ENCODE measurements around the gene C6orf89.

C6orf89 gene

DNA sequence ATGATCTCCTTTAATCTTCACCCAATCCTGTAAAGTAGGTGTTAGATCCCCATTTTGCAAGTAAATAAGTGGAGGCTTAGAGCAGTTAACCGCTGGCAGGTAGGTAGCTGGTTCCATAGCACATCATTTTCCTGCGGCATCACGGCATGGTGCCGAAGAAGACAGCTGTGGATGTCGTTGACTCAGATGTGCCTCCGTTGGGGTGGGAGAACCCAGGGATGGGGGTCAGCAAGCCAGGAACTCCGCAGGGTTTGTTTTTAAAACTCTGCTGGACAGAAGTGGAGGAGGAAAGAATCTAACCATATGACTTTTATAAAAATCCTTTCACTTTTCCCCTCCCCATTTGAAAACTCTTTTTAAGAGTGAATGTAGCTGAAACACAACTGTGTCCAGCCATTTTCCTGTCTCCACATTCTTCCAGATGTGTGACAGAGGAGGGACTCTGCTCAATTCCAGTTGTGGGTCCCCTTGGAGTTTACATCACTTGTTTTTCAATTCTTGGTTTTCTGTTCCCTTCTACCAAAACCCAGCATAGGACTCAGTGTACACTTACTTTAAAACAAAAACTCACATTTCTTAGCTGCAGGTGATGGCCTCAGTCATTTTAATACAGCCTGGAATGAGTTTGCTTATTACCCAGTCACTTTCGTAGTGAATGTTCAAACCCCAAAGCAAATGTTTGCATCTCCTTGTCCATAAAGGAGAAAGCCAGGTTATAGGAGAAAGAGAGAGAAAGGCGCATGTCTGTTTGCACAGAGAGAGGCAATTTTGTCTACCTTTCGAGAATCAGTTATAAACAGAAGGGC is 41.2 kb downstream of the C6orf89 start:
- WGBS (ENCODE audit: insufficient coverage), result 100% methylated on average over 5 of the region's 10 CpGs
- POLR2A ChIA-PET, result no interaction called here
- peaks cover 0 to 31% (median 7%) of the 10 kb centered on the region in 4 experiments for H3K36me3 ChIP-seq (ENCODE audit: control insufficient read depth in 4 of 4, insufficient read depth in 4 of 4, low read length in 3 of 4)

DNA sequence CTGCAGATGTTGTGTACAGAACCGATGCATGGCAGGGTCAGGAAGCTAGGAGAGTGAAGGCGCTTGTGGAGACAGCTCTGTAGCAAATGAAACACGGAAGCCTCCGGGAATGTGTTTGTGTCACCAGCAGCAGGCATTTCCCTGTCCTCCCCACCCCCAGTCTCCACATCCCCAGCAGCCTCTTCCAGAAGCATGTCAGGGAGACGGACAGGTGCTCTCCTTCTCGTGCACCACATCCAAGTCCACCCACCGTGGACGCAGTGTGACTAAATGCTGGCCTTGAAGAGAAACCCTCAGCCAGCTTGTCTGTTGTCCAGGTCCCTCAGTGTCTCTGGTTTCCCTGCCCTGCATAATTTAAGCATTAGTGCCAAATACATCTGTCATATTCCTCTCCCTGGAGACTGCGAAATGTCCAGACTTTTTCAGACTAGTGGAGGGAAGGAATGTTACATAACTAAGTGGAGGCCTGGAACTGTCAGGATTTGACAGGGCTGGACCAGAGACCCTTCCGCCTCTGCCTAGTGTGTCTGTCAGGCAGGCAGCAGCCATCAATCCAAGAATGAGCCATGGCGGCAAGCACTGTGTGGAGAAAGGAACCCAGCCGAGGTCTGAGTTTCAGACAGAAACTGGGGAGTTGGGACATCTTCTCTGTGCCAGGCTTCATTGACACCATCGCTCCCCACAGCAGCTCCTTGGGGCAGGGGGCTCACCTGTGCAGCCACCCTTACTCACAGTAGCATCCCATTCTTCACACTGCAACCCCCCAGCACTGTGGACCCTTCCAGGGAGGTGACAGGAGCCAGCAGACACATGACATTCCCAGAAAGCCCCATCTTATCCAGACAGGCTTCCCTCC is 42.2 kb downstream of the C6orf89 start:
- Histone ChIP-seq H3K4me1 (ENCODE audit: control extremely low read depth in 1 of 4, control insufficient read depth in 4 of 4, insufficient read depth in 4 of 4, low read length in 3 of 4) (no peaks in the 10 kb centered on the region), H3K9me3 (ENCODE audit: control extremely low read depth in 1 of 5, control insufficient read depth in 4 of 5, insufficient read depth in 2 of 5, low read depth in 1 of 5, low read length in 4 of 5) (no peaks in the 10 kb centered on the region), H3K36me3 (ENCODE audit: control insufficient read depth in 4 of 4, insufficient read depth in 4 of 4, low read length in 3 of 4) (peaks cover 0 to 26% (median 6%) of the 10 kb centered on the region in 4 experiments), H3K27me3 (replicated peaks in 2 of 5; ENCODE audit: control insufficient read depth in 4 of 5, insufficient read depth in 5 of 5, low read length in 4 of 5) (peaks cover 0 to 10% (median 3%) of the 10 kb centered on the region in 5 experiments), H3K4me3 (ENCODE audit: control insufficient read depth in 1 of 7, extremely low read depth in 1 of 7, insufficient read depth in 4 of 7, low read depth in 2 of 7, low read length in 6 of 7) (no peak overlapping the region), H3K27ac (ENCODE audit: insufficient read depth in 1 of 2, low read depth in 1 of 2, low read length in 2 of 2, poor library complexity in 1 of 2, severe bottlenecking in 2 of 2) (no peak overlapping the region)
- CTCF ChIA-PET, result interaction anchor here (0.6 to 1.3 kb wide), 2 partner anchors 14 to 168 kb away, joined by 3 read pairs; no protein-coding TSS in a partner anchor
- WGBS (ENCODE audit: insufficient coverage), result 94% methylated on average over 10 of the region's 13 CpGs
- no peak for DNase-seq
- POLR2A ChIA-PET, result no interaction called here

More for the DNA sequence above, 41.2 kb downstream of the C6orf89 start:
- no peak overlapping the region for H3K27ac ChIP-seq (ENCODE audit: insufficient read depth in 1 of 2, low read depth in 1 of 2, low read length in 2 of 2, poor library complexity in 1 of 2, severe bottlenecking in 2 of 2)
- CTCF ChIA-PET, result interaction anchor here (1.3 kb wide), 1 partner anchor 13 kb away, joined by 3 read pairs; no protein-coding TSS in a partner anchor
- peaks cover 0 to 10% (median 3%) of the 10 kb centered on the region in 5 experiments for H3K27me3 ChIP-seq (replicated peaks in 2 of 5; ENCODE audit: control insufficient read depth in 4 of 5, insufficient read depth in 5 of 5, low read length in 4 of 5)
- H3K4me3 ChIP-seq (ENCODE audit: control insufficient read depth in 1 of 7, extremely low read depth in 1 of 7, insufficient read depth in 4 of 7, low read depth in 2 of 7, low read length in 6 of 7), result no peak overlapping the region
- no peak for DNase-seq
- H3K9me3 ChIP-seq (ENCODE audit: control extremely low read depth in 1 of 5, control insufficient read depth in 4 of 5, insufficient read depth in 2 of 5, low read depth in 1 of 5, low read length in 4 of 5), result no peaks in the 10 kb centered on the region
- no peaks in the 10 kb centered on the region for H3K4me1 ChIP-seq (ENCODE audit: control extremely low read depth in 1 of 4, control insufficient read depth in 4 of 4, insufficient read depth in 4 of 4, low read length in 3 of 4)

DNA sequence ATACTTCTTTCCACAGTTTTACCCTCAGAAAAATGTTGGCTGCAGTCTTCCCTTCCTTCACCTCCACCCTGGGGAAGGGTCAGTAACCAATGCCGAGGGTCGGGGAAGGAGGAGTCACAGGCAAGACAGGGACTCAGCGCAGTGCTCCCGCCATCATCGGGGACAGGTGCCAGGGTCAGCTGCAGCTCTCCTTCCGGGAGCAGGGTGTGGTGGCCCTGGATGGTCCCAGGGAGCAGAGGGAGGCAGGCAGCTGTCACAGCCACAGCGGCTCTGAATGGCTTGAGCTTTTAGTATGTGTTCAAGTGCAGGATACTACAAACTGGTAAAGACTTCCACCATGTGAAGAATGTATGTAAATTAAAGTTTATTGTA is 42.8 kb downstream of the C6orf89 start:
- Histone ChIP-seq H3K27me3 (replicated peaks in 2 of 5; ENCODE audit: control insufficient read depth in 4 of 5, insufficient read depth in 5 of 5, low read length in 4 of 5) (peaks cover 0 to 11% (median 3%) of the 10 kb centered on the region in 5 experiments), H3K4me3 (ENCODE audit: control insufficient read depth in 1 of 7, extremely low read depth in 1 of 7, insufficient read depth in 4 of 7, low read depth in 2 of 7, low read length in 6 of 7) (no peak overlapping the region), H3K36me3 (ENCODE audit: control insufficient read depth in 4 of 4, insufficient read depth in 4 of 4, low read length in 3 of 4) (peaks cover 0 to 21% (median 3%) of the 10 kb centered on the region in 4 experiments), H3K4me1 (ENCODE audit: control extremely low read depth in 1 of 4, control insufficient read depth in 4 of 4, insufficient read depth in 4 of 4, low read length in 3 of 4) (no peaks in the 10 kb centered on the region), H3K27ac (ENCODE audit: insufficient read depth in 1 of 2, low read depth in 1 of 2, low read length in 2 of 2, poor library complexity in 1 of 2, severe bottlenecking in 2 of 2) (no peak overlapping the region), H3K9me3 (ENCODE audit: control extremely low read depth in 1 of 5, control insufficient read depth in 4 of 5, insufficient read depth in 2 of 5, low read depth in 1 of 5, low read length in 4 of 5) (no peaks in the 10 kb centered on the region)
- 99% methylated on average over 7 of the region's 7 CpGs for WGBS (ENCODE audit: insufficient coverage)
- POLR2A ChIA-PET, result no interaction called here
- CTCF ChIA-PET, result no interaction called here
- no peak for DNase-seq

DNA sequence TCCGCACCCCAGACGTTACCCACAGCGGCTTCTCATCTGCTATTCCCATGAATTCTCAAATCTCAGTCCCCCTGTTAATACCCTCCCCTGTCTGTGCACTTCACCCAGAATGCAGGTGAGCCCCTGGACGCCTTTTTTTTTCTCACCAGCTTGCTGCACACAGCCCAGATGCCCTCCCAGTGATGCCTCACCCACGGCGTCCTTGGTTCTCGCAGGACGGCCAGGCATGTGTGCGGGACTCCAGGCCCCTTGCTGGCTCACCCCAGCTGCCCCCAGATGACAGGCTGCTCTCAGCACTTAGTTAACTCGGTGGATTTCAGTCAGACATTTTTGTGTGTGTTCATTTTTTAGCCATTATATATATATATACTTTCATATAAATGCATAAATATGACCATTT is 43.4 kb downstream of the C6orf89 start:
- WGBS (ENCODE audit: insufficient coverage), result 100% methylated on average over 6 of the region's 10 CpGs
- no peaks in the 10 kb centered on the region for H3K4me1 ChIP-seq (ENCODE audit: control extremely low read depth in 1 of 4, control insufficient read depth in 4 of 4, insufficient read depth in 4 of 4, low read length in 3 of 4)
- H3K4me3 ChIP-seq (ENCODE audit: control insufficient read depth in 1 of 7, extremely low read depth in 1 of 7, insufficient read depth in 4 of 7, low read depth in 2 of 7, low read length in 6 of 7), result no peak overlapping the region
- peaks cover 0 to 17% (median 2%) of the 10 kb centered on the region in 4 experiments for H3K36me3 ChIP-seq (ENCODE audit: control insufficient read depth in 4 of 4, insufficient read depth in 4 of 4, low read length in 3 of 4)
- H3K27me3 ChIP-seq (replicated peaks in 2 of 5; ENCODE audit: control insufficient read depth in 4 of 5, insufficient read depth in 5 of 5, low read length in 4 of 5), result peaks cover 0 to 12% (median 3%) of the 10 kb centered on the region in 5 experiments
- no peak overlapping the region for H3K27ac ChIP-seq (ENCODE audit: insufficient read depth in 1 of 2, low read depth in 1 of 2, low read length in 2 of 2, poor library complexity in 1 of 2, severe bottlenecking in 2 of 2)
- no peak for DNase-seq
- ChIA-PET CTCF (no interaction called here), POLR2A (no interaction called here)
- H3K9me3 ChIP-seq (ENCODE audit: control extremely low read depth in 1 of 5, control insufficient read depth in 4 of 5, insufficient read depth in 2 of 5, low read depth in 1 of 5, low read length in 4 of 5), result no peaks in the 10 kb centered on the region

DNA sequence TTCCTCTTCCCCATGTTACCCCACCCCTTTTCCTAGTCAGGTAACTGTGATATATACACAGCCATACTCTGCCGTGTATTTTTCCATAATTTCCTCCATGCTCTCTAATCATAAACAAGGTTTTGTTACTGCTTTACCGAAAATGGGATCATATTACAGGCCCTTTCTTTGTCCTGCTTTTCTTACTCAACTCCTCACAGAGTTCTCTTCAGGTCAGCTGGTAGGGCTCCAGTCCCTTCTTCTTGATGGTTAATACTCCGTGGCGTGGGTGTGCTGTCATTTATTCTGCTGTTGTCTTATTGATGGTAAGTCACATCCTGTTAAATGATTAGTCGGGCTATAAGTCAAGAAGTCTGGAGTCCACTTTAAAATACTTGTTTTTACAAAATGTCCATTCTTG is 43.9 kb downstream of the C6orf89 start:
- no peak overlapping the region for H3K27ac ChIP-seq (ENCODE audit: insufficient read depth in 1 of 2, low read depth in 1 of 2, low read length in 2 of 2, poor library complexity in 1 of 2, severe bottlenecking in 2 of 2)
- POLR2A ChIA-PET, result no interaction called here
- no peaks in the 10 kb centered on the region for H3K9me3 ChIP-seq (ENCODE audit: control extremely low read depth in 1 of 5, control insufficient read depth in 4 of 5, insufficient read depth in 2 of 5, low read depth in 1 of 5, low read length in 4 of 5)
- peaks cover 0 to 12% (median 1%) of the 10 kb centered on the region in 4 experiments for H3K36me3 ChIP-seq (ENCODE audit: control insufficient read depth in 4 of 4, insufficient read depth in 4 of 4, low read length in 3 of 4)
- peaks cover 0 to 12% (median 3%) of the 10 kb centered on the region in 5 experiments for H3K27me3 ChIP-seq (replicated peaks in 2 of 5; ENCODE audit: control insufficient read depth in 4 of 5, insufficient read depth in 5 of 5, low read length in 4 of 5)
- no peaks in the 10 kb centered on the region for H3K4me1 ChIP-seq (ENCODE audit: control extremely low read depth in 1 of 4, control insufficient read depth in 4 of 4, insufficient read depth in 4 of 4, low read length in 3 of 4)
- 87% methylated on average over 2 of the region's 5 CpGs for WGBS (ENCODE audit: insufficient coverage)
- H3K4me3 ChIP-seq (ENCODE audit: control insufficient read depth in 1 of 7, extremely low read depth in 1 of 7, insufficient read depth in 4 of 7, low read depth in 2 of 7, low read length in 6 of 7), result no peak overlapping the region
- no peak for DNase-seq
- CTCF ChIA-PET, result no interaction called here

DNA sequence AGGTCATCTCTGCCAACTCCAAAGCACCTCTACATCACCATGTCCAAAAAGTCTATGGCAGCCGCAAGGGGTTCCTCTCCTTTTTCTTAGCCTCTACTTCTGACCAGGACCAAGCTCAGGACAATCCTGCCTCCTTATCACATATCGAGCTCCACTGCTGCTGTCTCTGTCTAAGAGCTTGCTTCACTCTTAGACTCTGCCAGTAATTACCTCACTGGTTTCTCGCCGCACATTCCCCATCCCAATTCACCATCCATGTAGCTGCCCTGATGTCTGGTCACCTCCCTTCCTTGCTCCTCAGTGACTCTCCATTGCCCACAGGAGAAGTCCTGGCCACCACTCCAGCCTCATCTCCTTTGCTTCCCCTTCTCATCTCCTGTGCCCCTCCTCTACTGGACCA is 44.7 kb downstream of the C6orf89 start:
- whole genome bisulfite sequencing (ENCODE audit: insufficient coverage), result 95% methylated on average over 4 of the region's 4 CpGs
- no peak for DNase-seq

DNA sequence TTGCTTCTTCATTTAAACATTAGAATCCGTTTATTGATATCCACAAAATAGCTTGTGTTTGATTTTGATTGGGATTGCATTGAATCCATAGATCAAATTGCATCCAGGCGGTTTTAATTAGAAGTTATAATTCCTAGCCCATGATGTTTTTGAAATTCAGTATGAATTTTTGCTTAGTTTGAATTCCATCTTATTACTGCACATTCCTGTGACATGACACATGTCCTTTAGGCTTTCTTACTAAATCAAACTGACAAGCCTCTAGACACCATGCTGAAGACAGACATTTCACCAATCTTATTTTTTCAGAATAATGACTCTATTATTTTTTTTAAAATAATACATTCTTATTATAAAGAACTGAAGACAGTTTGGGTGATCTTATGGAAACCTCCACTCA is 47.4 kb downstream of the C6orf89 start:
- Histone ChIP-seq H3K4me1 (ENCODE audit: control extremely low read depth in 1 of 4, control insufficient read depth in 4 of 4, insufficient read depth in 4 of 4, low read length in 3 of 4) (no peaks in the 10 kb centered on the region), H3K27ac (ENCODE audit: insufficient read depth in 1 of 2, low read depth in 1 of 2, low read length in 2 of 2, poor library complexity in 1 of 2, severe bottlenecking in 2 of 2) (no peak overlapping the region), H3K27me3 (replicated peaks in 2 of 5; ENCODE audit: control insufficient read depth in 4 of 5, insufficient read depth in 5 of 5, low read length in 4 of 5) (peaks cover 0 to 17% (median 4%) of the 10 kb centered on the region in 5 experiments), H3K4me3 (ENCODE audit: control insufficient read depth in 1 of 7, extremely low read depth in 1 of 7, insufficient read depth in 4 of 7, low read depth in 2 of 7, low read length in 6 of 7) (no peak overlapping the region), H3K36me3 (ENCODE audit: control insufficient read depth in 4 of 4, insufficient read depth in 4 of 4, low read length in 3 of 4) (no peaks in the 10 kb centered on the region), H3K9me3 (ENCODE audit: control extremely low read depth in 1 of 5, control insufficient read depth in 4 of 5, insufficient read depth in 2 of 5, low read depth in 1 of 5, low read length in 4 of 5) (no peaks in the 10 kb centered on the region)
- ChIA-PET POLR2A (no interaction called here), CTCF (interaction anchor here (0.8 kb wide), 1 partner anchor 23 kb away, joined by 5 read pairs; no protein-coding TSS in a partner anchor)
- no peak for DNase-seq
- WGBS (ENCODE audit: insufficient coverage), result no CpG with 5 or more reads among the region's 2 CpGs

More for the DNA sequence above, 44.7 kb downstream of the C6orf89 start:
- CTCF ChIA-PET, result no interaction called here
- H3K27ac ChIP-seq (ENCODE audit: insufficient read depth in 1 of 2, low read depth in 1 of 2, low read length in 2 of 2, poor library complexity in 1 of 2, severe bottlenecking in 2 of 2), result no peak overlapping the region
- H3K9me3 ChIP-seq (ENCODE audit: control extremely low read depth in 1 of 5, control insufficient read depth in 4 of 5, insufficient read depth in 2 of 5, low read depth in 1 of 5, low read length in 4 of 5), result no peaks in the 10 kb centered on the region
- H3K27me3 ChIP-seq (replicated peaks in 2 of 5; ENCODE audit: control insufficient read depth in 4 of 5, insufficient read depth in 5 of 5, low read length in 4 of 5), result peaks cover 0 to 14% (median 3%) of the 10 kb centered on the region in 5 experiments
- H3K36me3 ChIP-seq (ENCODE audit: control insufficient read depth in 4 of 4, insufficient read depth in 4 of 4, low read length in 3 of 4), result peaks cover 0 to 4% (median 0%) of the 10 kb centered on the region in 4 experiments
- POLR2A ChIA-PET, result no interaction called here
- no peak overlapping the region for H3K4me3 ChIP-seq (ENCODE audit: control insufficient read depth in 1 of 7, extremely low read depth in 1 of 7, insufficient read depth in 4 of 7, low read depth in 2 of 7, low read length in 6 of 7)
- no peaks in the 10 kb centered on the region for H3K4me1 ChIP-seq (ENCODE audit: control extremely low read depth in 1 of 4, control insufficient read depth in 4 of 4, insufficient read depth in 4 of 4, low read length in 3 of 4)

Measured in common myeloid progenitor, CD34-positive (primary cell).